Hepatic stellate cell (primary cell): ENCODE results near the gene CYB5A.

ENCODE experiments used
- DNase-seq: peaks from one replicate; pipeline ENCODE4 v3.0.0; 2011; ENCODE audit warnings: low spot score

Gene CYB5A

DNA sequence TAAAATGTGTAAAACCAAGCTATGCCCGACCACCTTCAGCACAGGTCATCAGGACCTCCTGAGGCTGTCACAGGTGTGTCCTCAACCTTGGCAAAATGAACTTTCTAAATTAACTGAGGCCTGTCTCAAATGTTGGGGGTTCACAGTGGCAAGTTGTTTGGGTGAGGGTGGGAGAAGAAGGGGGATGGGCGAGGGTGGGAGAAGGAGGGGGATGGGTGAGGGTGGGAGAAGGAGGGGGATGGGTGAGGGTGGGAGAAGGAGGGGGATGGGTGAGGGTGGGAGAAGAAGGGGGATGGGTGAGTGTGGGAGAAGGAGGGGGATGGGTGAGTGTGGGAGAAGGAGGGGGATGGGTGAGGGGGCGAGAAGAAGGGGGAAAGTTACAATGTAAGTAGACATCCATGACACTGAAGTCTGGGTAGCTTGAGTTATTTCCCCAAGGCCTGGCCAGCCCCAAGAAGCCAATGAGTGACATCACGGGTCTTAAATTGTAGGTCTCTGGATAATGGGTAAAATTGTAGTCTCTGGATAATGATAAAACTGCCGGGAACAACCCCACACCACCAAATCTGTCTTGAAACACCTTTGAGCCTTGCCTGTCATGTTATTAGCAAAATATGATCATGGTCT lies 87.1 kb downstream of the CYB5A start:
- no peak for DNase-seq

DNA sequence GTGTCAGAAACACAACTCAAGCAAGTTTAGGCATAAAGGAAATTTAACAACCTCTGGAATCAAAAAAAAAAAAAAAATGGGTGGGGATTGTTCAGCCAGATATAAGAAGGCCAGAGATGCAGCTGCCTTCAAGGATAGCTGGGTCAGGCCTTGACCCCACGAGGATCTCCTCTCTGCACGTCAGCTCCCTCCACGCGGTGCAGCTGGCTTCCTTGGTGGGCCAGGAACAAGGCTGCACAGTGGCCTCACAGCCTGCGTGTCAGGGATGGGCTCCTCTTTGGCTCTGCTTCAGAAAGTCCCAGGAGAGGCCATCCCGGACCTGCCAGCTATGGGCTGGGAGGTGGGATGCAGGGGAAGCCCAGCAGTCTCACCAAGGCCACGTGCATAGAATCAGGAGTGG lies 88.0 kb downstream of the CYB5A start:
- DNase-seq: no peak
